NCI-H2081 treated with DMSO at 0.1 percent for 48 hours (cell line): ENCODE results near the gene ADGRA3.
"Not testable (repeated sequence)": the region's sequence is repeated elsewhere in the genome, so short reads cannot be mapped to it uniquely, and the experiment has no call there.

Experiments
- DNase-seq: peaks from one replicate; lab custom pipeline; 2025; lab: John Stamatoyannopoulos, UW

ADGRA3 gene

DNA sequence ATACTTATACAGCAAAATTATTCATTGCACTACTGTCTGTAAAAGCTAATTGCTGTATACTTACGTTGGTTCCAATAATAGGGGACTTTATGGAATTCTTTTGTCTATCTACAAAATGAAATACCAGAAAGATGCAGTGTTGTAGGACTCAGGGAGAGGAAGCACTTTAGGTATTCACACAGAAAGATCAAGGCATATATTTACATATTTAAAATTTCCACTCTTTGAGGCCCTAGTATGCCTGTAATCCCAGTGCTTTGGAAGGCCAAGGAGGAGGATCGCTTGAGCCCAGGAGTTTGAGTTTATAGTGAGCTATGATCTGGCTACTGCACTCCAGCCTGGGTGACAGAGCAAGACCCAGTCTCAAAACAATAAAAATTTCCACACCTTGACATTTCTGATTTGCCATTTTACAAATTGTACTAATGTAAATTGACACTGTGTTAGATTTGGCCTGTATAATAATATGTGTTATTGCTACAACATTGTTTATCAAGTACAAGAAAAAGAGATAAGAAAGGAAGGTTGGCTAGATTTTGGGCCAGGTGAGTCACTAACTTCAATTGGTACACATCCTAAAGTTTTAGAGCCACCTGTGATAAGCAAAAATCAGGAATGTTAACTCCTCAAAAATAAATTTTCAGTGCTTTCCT, 35.1 kb downstream of the ADGRA3 start:
- no peak for DNase-seq

DNA sequence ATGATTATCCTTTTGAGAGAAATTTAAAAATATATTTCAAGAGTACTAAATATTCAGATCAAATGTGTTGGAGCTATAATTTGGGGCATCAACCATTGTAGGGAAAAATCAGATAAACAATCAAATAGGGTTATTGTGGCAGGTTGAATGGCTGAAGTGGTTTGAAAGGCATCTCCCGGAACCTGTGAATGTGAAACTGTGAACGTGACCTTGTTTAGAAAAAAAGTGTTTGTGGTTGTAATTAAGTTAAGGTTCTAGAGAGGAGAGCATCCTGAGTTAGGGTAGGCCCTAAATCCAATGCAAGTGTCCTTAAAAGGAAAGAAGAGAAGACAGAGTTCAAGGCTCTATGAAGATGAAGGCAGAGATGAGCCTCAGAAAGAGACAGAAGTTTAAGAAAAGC, 37.4 kb downstream of the ADGRA3 start:
- no peak for DNase-seq

DNA sequence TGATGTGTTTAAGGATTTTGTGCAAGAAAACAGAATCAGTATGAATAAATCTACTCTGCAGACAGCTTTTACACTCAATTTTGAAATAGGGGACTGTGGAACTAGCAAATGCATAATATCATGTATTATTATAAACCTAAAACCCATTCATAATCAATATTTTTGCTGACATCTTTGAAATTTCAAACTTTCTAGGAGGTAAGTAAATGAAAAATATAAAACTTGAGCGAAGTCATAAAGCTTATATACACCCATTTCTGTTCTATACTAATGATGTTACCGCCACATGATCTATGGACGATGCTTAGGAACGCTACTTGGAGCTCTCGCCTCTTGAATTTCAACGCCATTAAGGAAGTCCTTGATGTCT, 38.1 kb downstream of the ADGRA3 start:
- DNase-seq = no peak

DNA sequence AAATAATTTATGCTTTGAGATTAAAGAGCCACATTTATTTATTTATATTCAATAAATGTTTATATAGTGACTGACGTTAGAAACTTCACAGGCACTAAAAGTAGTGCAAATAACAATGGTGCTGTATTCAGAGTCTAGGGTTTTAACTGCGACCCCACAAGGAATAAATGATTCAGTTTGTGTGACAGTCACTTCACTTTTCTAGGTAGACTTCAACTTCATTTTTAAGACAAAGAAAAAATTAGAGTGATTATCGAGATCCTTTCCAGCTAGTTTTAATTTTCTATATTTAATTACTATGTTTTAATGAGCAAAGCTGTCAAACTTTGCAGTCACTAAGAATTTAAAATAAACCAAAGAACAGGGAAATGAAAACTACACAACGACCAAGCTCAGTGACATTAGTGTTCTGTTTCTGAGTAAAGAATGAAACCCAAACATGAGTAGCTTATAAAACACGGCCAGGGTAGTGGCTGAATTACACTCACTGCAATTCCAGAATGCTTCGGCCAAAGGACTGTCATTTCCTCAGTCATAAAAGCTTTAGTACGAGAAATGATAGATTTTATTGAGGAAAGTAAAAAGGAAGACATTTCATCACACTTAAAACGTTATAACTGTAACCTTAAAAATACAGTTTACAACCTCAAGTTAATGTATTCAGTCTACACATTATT, 38.6 kb downstream of the ADGRA3 start:
- DNase-seq = no peak

DNA sequence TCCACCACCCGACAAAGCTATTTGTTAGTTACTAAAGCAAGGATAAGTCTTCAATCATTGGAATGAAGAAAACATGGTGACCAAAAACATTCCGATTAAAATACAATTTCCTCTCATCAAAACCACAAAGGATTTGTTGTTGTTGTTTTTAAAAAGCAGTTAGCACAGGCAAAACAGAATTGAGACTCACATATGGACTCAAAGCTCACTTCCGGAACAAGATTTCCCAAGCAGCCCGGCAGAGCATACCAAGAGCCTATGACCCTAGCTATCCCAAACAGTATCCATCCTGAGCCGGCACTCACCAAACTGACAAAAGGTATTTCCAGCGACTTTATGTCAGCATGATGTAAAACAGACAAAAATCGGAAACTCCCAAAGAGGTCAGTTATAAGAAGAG, 39.9 kb downstream of the ADGRA3 start:
- DNase-seq = no peak

DNA sequence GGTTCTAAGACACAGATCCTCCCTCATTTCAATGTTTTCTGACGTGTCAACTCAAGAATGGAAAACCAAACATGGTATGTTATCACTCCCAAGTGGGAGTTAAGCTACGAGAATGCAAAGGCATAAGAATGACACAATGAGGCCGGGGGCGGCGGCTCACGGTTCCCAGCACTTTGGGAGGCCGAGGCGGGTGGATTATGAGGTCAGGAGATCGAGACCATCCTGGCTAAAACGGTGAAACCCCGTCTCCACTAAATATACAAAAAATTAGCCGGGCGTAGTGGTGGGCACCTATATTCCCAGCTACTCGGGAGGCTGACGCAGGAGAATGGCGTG, 40.6 kb downstream of the ADGRA3 start:
- not testable (repeated sequence) for DNase-seq

DNA sequence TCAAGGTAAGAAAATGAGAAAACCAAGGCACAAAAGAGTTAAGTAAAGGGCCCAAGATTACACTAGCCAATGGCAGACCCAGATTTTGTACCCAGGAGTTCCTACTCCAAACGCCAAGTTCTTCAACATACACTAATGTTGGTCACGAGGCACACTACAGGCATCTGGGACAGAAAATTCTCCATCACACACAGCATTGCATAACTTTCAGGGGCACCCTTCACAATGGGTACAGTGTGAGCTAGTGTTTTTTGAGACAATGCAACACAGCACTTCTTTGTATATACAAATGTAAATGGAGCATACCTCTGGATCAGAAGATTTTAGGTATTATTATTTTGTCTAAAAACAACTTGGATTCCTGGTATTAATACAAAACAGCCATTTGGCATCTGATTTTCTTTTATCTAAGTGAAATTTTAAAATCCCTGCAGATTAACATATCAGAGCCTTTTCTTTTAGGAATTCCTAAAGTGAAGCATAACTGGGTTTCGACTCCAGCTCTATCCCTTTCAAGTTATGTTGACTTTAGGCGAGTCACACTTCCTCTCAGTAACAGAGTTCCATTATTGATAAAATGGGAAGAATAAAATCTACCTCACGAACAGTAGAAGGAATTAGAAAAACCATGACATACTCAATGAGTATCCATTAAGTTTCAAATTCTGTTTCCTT, 41.1 kb downstream of the ADGRA3 start:
- no peak for DNase-seq

DNA sequence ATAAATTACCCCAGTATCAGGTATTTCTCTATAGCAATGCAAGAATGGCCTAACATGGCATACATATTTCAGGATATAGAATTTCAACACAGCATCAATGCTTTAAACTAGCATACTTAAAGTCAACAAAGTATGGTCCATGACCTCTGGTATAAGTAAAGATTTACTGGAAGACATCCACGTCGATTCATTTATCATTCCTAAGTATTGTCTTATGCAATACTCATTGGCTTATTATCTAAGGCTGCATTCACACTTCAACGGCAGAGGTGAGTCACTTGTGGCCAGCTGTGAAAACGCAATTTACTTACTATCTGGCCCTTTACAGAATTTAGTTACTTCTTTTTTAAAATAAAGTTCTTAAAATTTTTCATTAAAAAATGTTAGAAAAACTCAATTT, 42.6 kb downstream of the ADGRA3 start:
- no peak for DNase-seq

DNA sequence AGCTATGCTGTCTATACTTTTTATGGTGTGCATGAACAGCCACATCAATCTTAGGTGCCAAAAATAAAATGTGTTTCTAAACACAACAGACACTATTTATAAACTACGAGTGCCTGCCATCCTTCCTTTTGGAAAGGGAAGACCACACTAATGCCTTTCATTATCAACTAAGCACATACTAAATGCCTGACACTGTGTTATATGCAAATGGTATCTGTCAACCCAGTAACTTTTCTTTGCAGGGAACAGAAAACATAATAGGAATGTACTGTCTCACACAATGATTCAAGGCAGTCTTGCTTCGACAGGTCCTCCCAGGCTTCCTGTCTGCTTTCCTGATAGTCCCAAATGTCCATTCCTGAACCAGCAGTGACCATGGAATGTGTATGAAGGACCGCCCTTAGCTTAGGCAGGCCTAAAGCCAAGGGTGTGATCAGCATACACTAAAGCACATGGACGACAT, 43.8 kb downstream of the ADGRA3 start:
- no peak for DNase-seq

DNA sequence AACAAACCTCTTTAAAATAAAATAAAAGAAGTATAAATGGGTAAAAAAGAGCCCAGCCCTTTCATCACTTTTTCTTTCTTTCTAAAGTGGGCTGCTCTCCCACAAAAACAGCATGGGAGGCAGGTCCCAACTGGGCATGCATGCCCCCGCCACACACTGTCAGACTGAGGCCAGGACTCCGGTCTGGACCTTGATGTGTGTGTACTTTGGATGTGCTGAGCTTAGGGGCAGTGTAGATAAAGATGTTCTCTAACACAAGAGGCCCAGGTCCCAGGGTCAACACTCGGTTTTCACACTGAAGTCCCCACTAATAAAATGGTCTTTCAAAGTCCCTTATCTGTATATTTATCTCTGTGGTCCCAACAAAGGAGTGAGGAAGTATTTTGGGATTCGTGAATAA, 44.4 kb downstream of the ADGRA3 start:
- DNase-seq = no peak

DNA sequence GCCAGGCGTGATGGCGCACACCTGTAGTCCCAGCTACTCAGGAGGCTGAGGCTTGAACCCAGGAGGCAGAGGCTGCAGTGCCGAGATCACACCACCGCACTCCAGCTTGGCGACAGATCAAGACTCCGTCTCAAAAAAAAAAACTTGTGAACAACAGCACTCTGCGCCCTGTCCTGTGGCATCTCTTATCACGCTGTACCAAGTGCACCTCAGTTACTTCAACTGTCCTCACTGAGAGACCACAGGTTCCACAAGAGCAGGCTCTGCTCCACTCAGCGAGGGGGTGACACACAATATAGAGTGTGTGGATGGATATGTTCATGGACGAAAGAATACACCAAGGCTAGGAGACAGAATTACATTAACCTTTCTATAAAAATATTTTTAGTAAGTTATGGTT, 49.3 kb downstream of the ADGRA3 start:
- no peak for DNase-seq

DNA sequence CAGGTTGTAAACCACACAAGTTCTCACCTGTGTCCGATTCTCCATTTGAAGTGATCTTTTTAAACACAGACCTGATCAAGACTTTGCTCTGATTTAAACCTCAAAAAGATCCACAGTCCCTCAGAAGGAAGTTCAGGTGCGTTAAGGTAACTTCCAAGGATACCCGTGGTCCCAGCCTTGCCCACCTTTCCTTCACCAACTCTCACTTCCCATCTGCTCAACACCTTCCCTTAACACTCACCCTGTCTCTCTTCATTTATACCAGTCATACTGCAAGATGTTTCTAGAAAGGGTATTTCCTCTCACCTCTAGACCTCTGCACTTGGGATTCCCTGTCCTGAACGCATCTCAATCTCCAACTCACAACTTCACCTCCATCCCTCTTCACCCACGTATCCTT, 49.9 kb downstream of the ADGRA3 start:
- DNase-seq = no peak

DNA sequence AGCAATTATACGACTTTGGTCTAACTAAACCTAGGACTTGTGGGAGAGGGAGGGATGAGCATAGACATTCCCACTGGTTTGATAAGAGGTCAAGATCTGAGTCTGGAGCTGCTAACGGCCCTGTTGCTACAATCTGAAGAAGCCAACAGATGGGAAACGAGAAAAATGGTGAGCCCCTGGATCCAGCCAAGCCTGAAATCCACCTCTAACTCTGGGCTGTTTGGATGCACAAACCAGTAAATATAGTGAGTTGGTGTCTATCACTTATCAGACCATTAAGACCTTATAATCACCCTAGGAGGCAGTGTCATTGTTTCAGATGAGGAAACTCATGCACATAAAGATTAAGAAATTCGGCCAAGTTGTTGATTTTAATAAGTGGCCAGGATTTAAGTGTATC, 50.5 kb downstream of the ADGRA3 start:
- no peak for DNase-seq

DNA sequence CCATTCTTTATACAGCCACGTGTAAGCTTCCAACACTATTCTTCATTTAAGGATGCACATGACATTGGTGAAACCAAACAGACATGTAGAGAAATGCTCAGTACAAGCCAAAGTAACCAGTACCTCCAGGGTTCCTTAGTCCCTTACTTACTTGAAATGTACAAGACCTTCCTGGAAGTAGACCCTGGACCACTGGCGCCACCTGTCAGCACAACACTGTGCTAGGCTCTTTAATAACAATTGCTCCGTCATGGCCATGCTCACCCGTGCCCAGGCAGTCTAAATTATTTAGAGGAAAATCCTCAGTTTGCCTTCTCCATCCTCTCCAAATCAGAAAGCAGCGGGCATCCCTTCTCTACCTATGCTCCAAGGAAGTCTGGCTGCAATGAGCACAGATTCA, 52.7 kb downstream of the ADGRA3 start:
- no peak for DNase-seq

DNA sequence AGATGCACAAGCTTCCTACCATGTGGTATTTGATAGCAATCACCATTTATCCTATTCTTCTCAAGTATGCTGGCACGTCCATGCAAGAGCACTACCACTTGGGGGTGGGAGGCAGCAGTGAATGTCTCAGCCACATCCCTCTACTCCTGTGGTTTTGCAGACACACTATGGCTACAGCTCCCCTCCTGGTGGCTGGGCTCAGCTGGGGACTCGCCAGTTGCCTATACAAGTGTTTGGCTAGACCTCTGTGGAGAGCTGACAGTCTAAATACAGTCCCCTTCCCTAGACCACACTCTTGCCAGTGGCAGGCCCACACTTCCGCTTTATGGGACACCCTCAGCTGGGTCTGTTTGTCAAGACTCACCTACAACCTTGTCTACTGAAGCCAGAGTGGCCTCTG, 53.2 kb downstream of the ADGRA3 start:
- DNase-seq = no peak

DNA sequence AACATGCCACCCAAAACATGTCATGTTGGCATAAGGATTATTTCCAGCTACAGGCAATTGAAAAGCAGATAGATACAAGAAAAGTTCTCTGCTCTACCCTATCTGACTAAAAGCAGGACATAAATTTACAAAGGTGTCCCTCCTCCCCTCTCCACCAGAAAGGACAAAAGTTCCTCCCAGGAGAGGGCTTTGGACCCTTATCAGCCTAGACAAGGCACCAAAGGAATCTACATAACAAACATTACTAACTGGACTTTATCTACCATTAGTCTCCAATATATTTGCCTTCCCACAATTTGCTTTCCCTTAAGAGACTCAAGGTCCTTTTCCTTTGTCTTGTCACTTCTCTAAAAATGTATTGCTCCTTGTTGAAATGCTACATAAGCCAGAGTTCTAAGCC, 55.6 kb downstream of the ADGRA3 start:
- DNase-seq = no peak

DNA sequence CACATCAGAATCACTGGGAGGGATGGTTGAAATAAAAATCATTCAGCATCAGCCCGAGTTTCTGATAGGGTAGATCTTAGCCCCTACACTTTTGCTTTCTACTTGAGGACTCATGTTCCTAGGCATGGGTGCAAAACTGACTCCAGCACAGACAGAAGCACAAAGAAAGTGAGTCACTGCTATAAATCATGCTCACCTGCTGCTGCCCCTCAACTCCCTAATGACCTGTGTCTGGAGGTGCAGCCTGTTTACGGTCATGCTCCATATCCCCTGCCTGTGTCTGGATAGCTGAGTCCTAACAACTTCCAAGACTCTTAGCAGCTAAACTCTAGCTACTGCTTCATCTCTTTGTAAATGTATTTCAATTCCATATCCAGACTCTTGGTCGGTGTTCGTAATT, 57.8 kb downstream of the ADGRA3 start:
- no peak for DNase-seq

DNA sequence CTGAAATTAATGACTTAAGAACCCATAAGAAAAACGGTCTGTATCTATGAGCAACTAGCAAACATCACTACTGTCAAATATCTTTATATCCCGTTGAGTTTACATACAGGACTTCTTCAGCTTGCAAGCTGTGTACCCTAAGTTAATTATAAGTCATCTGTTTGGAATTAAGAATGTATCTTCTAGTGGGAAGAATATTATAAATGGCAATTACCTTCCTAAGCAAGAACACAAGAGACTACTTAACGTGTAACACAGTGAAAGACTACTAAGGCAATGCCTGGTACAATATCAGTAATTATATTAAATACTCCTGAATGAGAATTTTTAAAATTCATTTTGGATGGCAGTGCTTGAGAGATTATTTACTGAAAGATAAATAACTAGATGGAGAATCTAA, 58.5 kb downstream of the ADGRA3 start:
- DNase-seq = no peak

DNA sequence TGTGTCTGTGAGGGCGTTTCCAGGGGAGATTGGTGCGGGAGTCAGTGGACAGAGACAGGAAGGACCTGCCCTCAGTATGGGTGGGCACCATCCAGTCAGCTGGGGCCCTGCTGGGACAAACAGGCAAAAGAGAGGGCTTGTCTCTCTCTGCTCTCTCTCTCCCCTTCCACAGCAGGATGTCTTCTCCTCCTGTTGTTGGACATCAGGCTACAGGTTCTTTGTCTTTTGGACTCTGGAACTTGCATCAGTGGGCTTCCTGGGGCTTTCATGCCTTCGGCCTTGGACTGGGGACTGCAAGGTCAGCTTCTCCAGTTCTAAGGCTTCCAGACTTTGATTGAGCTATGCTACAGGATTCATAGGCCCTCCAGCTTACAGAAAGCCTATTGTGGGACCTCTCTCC, 59.6 kb downstream of the ADGRA3 start:
- no peak for DNase-seq

DNA sequence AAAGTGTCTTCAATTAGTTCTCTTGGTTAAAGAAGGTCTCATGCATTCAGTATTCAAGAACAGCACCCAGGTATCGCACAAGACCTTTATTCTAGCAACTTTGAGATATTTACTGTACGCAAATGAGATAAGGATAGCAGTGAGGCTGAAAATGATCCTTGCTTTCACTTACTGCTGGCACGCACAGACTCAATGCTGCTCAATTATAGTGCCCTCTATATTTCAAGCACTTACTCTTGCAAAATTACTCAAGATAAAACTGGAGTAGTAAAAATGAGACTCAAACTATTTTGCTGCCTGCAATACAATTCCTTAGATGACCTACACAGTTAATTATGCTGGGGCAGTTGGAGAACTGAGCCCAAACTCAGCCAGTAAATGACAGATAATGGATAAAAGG, 60.9 kb downstream of the ADGRA3 start:
- DNase-seq = no peak

DNA sequence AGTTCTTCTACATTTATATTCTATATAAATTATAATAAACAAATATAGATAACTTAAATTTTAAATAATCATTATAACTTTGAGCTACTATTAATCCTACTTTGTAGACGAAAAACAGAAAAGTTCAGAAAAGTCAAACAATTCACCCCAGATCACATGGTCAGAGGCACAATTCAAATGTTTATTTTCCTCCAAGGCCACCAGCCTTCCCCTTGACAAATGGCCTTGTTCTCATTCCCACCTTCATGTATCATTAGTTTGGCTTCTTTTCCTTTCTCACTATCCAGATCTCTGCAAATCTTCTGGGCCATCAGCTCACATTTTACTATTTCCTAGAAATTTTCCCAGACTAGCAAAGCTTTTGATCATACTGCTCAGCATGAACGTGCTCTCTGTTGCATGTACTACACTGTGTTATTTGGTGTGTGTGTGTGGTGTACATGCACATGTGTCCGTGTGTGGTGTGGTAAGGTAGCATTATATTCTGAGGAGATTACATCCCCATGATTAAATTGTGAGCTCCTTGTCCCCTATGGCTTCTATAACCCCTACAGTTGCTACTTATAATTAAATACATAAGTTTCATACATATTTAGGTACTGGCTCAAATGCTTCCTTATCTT, 61.5 kb downstream of the ADGRA3 start:
- DNase-seq = no peak

DNA sequence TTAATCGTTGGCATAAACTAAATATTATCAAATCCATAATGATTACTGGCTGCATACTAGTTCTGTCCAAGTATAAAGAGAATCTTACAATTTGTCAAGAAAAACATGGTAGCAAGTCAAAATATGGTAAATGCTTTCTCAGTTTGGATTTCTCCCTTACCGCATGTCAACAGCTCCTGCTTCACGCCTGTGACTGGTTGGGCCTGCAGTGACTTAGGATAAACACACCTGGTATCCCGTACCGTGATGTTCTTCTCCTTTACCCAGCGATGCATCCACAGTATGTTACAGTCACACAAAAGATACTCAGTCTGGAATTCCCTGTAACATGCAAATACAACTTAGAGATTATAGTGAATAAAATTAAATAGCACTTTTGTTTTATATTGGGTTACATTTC, 71.1 kb downstream of the ADGRA3 start:
- DNase-seq = no peak

DNA sequence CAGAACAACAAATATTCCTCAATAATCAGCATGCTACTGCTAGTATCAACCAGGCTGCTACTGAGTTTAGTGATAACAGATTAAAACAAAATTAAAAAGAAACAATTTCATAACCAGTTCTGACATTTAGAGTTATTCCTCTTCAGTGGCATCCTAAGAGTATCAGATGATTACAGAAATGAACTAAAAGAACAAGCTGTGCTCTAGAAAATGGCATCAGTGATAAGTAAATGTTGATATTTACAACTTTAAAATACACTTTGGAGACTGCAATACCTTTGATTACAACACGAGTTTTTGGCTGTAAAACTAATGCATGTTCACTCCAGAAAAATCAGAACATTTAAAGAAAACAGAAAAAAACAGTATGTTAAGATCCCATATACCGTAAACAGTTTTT, 72.9 kb downstream of the ADGRA3 start:
- no peak for DNase-seq
